OCI-LY1 (cell line): Measurements from ENCODE around the gene HOXB4.

Experiments used
- H2AFZ ChIP-seq: fragments of 200-600 bp; sonication (generic), shearing (Covaris generic); 2 replicates; pipeline ENCODE4 v1.6.0; 2014; ENCODE audit warnings: antibody characterized with exemption, mild to moderate bottlenecking, low read length
- H3F3A ChIP-seq: fragments of 200-600 bp; sonication (generic), shearing (Covaris generic); 2 replicates; pipeline ENCODE4 v1.6.0; 2014; ENCODE audit warnings: mild to moderate bottlenecking, antibody characterized with exemption, low read length, moderate library complexity; ENCODE audit not compliant: insufficient read depth
- H3K27ac ChIP-seq: fragments of 200-600 bp; sonication (generic); 2 replicates; pipeline ENCODE4 v1.5.1; 2014; ENCODE audit warnings: low read length, mixed run types, mild to moderate bottlenecking, low read depth; ENCODE audit not compliant: poor library complexity, severe bottlenecking
- H3K27me3 ChIP-seq: fragments of 200-600 bp; sonication (generic); 2 replicates; pipeline ENCODE4 v1.6.0; 2014; ENCODE audit warnings: antibody characterized with exemption, mild to moderate bottlenecking, low read length, moderate library complexity; ENCODE audit not compliant: insufficient read depth
- H3K36me3 ChIP-seq: fragments of 200-600 bp; sonication (generic); 2 replicates; pipeline ENCODE4 v1.6.1; 2014; ENCODE audit warnings: mild to moderate bottlenecking, antibody characterized with exemption, low read length, moderate library complexity, mixed read lengths; ENCODE audit not compliant: insufficient read depth
- H3K4me1 ChIP-seq: fragments of 200-600 bp; sonication (generic); 2 replicates; pipeline ENCODE4 v1.5.1; 2014; ENCODE audit warnings: mild to moderate bottlenecking, low read length, moderate library complexity; ENCODE audit not compliant: insufficient read depth, severe bottlenecking
- H3K4me2 ChIP-seq: fragments of 200-600 bp; sonication (generic), shearing (Covaris generic); 2 replicates; pipeline ENCODE4 v1.6.1; 2014; ENCODE audit warnings: low read length
- H3K4me3 ChIP-seq: fragments of 200-600 bp; sonication (generic); 2 replicates; pipeline ENCODE4 v1.5.1; 2014; ENCODE audit warnings: low read length, low read depth, mild to moderate bottlenecking, mixed read lengths; ENCODE audit not compliant: poor library complexity, severe bottlenecking
- H3K79me2 ChIP-seq: fragments of 200-600 bp; shearing (Covaris generic); 2 replicates; pipeline ENCODE4 v1.6.1; 2016; ENCODE audit warnings: mixed run types, low read length, mixed read lengths; ENCODE audit not compliant: insufficient read depth
- H3K9ac ChIP-seq: fragments of 200-600 bp; sonication (generic), shearing (Covaris generic); 2 replicates; pipeline ENCODE4 v1.6.1; 2014; ENCODE audit warnings: mild to moderate bottlenecking, low read length, mixed read lengths
- H3K9me2 ChIP-seq: fragments of 200-600 bp; sonication (generic), shearing (Covaris generic); 2 replicates; pipeline ENCODE4 v1.6.1; 2014; ENCODE audit warnings: low read depth, mild to moderate bottlenecking, low read length, mixed read lengths
- H3K9me3 ChIP-seq: fragments of 200-600 bp; shearing (Covaris generic); 2 replicates; pipeline ENCODE4 v1.6.1; 2014; ENCODE audit warnings: low read length, mixed read lengths
- H4K20me1 ChIP-seq: fragments of 200-600 bp; sonication (generic), shearing (Covaris generic); 2 replicates; pipeline ENCODE4 v1.6.0; 2016; ENCODE audit warnings: mild to moderate bottlenecking, low read length; ENCODE audit not compliant: insufficient read depth
- EZH2 ChIP-seq: fragments of 200-600 bp; sonication (generic), shearing (Covaris generic); IDR thresholded peaks from 2 replicates; pipeline ENCODE4 v1.8.0; 2017; ENCODE audit warnings: borderline replicate concordance, mixed run types, mild to moderate bottlenecking, antibody characterized with exemption, low read length, moderate library complexity, mixed read lengths
- TF ChIP-seq, protein P1 (sequence below): fragments of 200-600 bp; sonication (generic), shearing (Covaris generic); IDR thresholded peaks from 2 replicates; pipeline ENCODE4 v1.5.1; 2017; ENCODE audit warnings: mild to moderate bottlenecking, antibody characterized with exemption, low read length, moderate library complexity, mixed read lengths

Gene HOXB4

GRCh38 chr17:48586355-48587258 lies 8.5 kb upstream of the HOXB4 start:
- Histone ChIP-seq H3K9ac (no peak overlapping the region), H3K4me1 (peaks cover 7% of the 10 kb centered on the region), H3K27me3 (0 out of 2 replicates have a peak, but pooled peaks cover under 1% of the 10 kb centered on the region), H3K79me2 (no peaks in the 10 kb centered on the region), H3K9me2 (no peaks in the 10 kb centered on the region), H3K4me2 (no peak overlapping the region), H4K20me1 (no peaks in the 10 kb centered on the region), H2AFZ (no peak overlapping the region), H3F3A (no peaks in the 10 kb centered on the region), H3K36me3 (no peaks in the 10 kb centered on the region), H3K9me3 (no peaks in the 10 kb centered on the region), H3K4me3 (no peak overlapping the region), H3K27ac (no peak overlapping the region)
- no peak for TF ChIP-seq EZH2
- TF ChIP-seq, protein P1, sequence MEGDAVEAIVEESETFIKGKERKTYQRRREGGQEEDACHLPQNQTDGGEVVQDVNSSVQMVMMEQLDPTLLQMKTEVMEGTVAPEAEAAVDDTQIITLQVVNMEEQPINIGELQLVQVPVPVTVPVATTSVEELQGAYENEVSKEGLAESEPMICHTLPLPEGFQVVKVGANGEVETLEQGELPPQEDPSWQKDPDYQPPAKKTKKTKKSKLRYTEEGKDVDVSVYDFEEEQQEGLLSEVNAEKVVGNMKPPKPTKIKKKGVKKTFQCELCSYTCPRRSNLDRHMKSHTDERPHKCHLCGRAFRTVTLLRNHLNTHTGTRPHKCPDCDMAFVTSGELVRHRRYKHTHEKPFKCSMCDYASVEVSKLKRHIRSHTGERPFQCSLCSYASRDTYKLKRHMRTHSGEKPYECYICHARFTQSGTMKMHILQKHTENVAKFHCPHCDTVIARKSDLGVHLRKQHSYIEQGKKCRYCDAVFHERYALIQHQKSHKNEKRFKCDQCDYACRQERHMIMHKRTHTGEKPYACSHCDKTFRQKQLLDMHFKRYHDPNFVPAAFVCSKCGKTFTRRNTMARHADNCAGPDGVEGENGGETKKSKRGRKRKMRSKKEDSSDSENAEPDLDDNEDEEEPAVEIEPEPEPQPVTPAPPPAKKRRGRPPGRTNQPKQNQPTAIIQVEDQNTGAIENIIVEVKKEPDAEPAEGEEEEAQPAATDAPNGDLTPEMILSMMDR: no peak

DNA sequence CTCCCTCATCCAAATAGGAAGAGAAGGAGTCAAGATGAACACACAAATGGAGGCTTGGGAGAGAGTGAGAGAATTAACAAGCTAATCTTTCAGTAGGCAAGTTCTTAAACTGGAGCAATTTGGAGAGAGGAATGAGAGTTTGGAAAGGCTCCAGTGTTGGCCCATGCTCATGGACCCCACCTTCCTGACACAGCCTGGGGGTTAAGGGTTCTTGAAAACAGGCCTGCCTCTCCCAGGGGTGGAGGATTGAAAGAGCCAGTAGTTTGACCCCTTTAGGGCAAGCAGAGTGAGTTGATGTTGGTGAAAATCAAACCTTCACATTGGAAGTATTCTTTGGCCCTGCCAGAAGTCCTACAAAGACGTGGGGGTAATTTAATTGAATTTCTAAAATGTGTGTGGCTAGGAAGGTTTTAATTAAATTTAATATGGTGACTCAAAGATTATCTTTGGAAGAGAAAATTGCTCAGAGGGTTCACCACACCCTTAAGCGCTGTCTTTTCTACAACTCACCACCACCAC lies 6.1 kb upstream of the HOXB4 start:
- no peaks in the 10 kb centered on the region for H3K36me3 ChIP-seq
- H2AFZ ChIP-seq: no peak overlapping the region
- 0 out of 2 replicates have a peak, but pooled peaks cover 6% of the 10 kb centered on the region for H3K27me3 ChIP-seq
- no peak overlapping the region for H3K4me2 ChIP-seq
- no peaks in the 10 kb centered on the region for H3K9me3 ChIP-seq
- H3K9ac ChIP-seq: no peak overlapping the region
- H4K20me1 ChIP-seq: no peaks in the 10 kb centered on the region
- peaks cover 7% of the 10 kb centered on the region for H3K4me1 ChIP-seq
- no peak overlapping the region for H3K27ac ChIP-seq
- H3F3A ChIP-seq: no peaks in the 10 kb centered on the region
- no peak for TF ChIP-seq EZH2
- TF ChIP-seq, protein P1: no peak
- H3K4me3 ChIP-seq: no peak overlapping the region
- H3K9me2 ChIP-seq: no peaks in the 10 kb centered on the region
- H3K79me2 ChIP-seq: no peaks in the 10 kb centered on the region

DNA sequence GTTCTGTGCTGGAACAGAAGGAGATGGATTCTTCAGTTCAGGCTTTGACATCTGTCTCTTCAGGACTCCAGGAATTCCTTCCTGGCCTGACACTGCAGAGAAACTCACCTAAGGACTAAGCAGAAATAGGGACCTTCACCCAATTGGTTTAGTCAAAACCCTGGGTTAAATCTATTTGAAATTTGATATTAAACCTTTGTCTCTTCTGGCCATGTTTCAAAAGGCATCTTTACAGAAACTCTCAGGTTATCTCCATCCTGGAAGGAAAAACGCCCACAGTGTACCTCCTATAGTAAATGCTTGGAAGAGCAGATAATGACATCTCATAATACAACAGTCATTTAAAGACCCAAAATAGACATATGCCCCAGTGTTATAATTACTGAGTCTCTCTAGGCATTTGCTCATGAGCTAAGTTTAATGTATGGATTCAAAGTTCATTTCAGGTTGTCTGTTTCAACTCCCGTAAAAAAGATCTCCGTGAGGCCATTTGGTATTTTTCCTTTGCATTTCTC lies 5.6 kb upstream of the HOXB4 start:
- Histone ChIP-seq H3K27ac (no peak overlapping the region), H3K36me3 (no peaks in the 10 kb centered on the region), H3K9ac (no peak overlapping the region)

More for the DNA sequence above, 5.6 kb upstream of the HOXB4 start:
- H3K4me3 ChIP-seq: no peak overlapping the region
- H3F3A ChIP-seq: no peaks in the 10 kb centered on the region
- TF ChIP-seq EZH2: no peak
- TF ChIP-seq, protein P1: no peak
- no peaks in the 10 kb centered on the region for H3K79me2 ChIP-seq
- H3K4me2 ChIP-seq: no peak overlapping the region
- H3K9me3 ChIP-seq: no peaks in the 10 kb centered on the region
- H3K4me1 ChIP-seq: peaks cover 7% of the 10 kb centered on the region
- no peaks in the 10 kb centered on the region for H4K20me1 ChIP-seq
- H3K9me2 ChIP-seq: no peaks in the 10 kb centered on the region
- no peak overlapping the region for H2AFZ ChIP-seq
- 0 out of 2 replicates have a peak, but pooled peaks cover 6% of the 10 kb centered on the region for H3K27me3 ChIP-seq
